ENCODE data around the gene CACNA2D2.

Gene CACNA2D2

DNA sequence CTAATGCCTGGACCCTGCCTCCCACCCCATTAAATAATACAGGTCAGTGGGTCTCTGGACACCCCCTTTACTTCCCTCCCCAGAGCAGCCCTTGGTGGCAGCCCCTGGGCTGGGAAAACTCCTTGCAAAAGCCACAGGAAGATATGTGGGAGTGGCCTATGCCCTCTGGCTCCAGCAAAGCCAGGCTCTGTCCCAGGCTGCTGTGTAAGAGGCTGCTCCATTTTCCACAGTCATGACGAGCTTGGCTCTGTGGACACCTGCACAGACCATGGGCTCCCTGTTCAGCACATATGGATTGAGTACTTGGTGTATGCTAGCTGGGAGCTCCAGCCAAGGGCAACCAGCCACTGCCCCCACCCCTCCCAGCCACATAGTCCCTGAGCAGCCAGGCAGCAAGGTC, 13.0 kb downstream of the CACNA2D2 start:
- TF ChIP-seq CTCF (IDR thresholded peaks at IDR 0.05) = no peak

DNA sequence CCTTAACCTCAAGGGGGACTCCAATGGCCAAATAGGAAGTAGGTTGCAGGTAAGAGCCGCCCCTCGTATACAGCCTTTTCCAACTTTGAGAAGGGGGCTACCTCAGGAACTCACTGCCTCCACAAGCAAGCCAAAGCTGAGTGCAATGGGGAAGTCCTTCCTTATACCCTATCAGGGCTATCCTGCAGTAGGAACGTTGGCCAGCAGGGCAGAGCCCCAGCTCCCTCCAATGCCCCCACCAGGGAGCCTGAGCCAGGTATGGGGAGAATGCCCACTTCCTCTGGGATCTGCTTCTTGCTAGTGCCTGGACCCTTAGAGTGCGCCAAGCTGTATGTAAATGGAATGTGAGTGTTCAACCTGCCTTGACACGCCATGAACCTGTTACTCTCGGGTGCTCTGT, 16.3 kb downstream of the CACNA2D2 start:
- TF ChIP-seq CTCF (IDR thresholded peaks at IDR 0.05) = no peak

GRCh38 chr3:50486219-50486888, 17.1 kb downstream of the CACNA2D2 start:
- no peak for TF ChIP-seq CTCF (IDR thresholded peaks at IDR 0.05)

GRCh38 chr3:50484722-50485121, 18.7 kb downstream of the CACNA2D2 start:
- no peak for TF ChIP-seq CTCF (IDR thresholded peaks at IDR 0.05)

GRCh38 chr3:50483374-50483773, 20.1 kb downstream of the CACNA2D2 start:
- TF ChIP-seq CTCF (IDR thresholded peaks at IDR 0.05) = no peak

GRCh38 chr3:50481992-50482391, 21.4 kb downstream of the CACNA2D2 start:
- TF ChIP-seq CTCF (IDR thresholded peaks at IDR 0.05) = no peak

GRCh38 chr3:50480471-50480870, 23.0 kb downstream of the CACNA2D2 start:
- no peak for TF ChIP-seq CTCF (IDR thresholded peaks at IDR 0.05)

- no peak for TF ChIP-seq CTCF (IDR thresholded peaks at IDR 0.05)
Measured at GRCh38 chr3:50479523-50479922, 23.9 kb downstream of the CACNA2D2 start.

Data from LNCAP (cell line).